Chondrocyte (in vitro differentiated cells): ENCODE measurements around the gene DISC1. TPM values are rescaled to one million over a fixed set of nuclear protein-coding genes. Genes with fewer than 3 reads are reported as not detected.

ENCODE experiments used
- DNase-seq: peaks from one replicate; pipeline ENCODE4 v3.0.0; 2021; ENCODE audit warnings: mixed read lengths, low spot score
- H3K27ac Mint-ChIP-seq: one replicate; pipeline ENCODE4 v1.8.0; 2021; ENCODE audit warnings: mild to moderate bottlenecking, moderate library complexity, mixed read lengths; ENCODE audit not compliant: unreplicated experiment
- H3K27me3 Mint-ChIP-seq: 2 replicates; pipeline ENCODE4 v1.8.0; 2021; ENCODE audit warnings: low read depth, mixed read lengths
- H3K36me3 Mint-ChIP-seq: 2 replicates; pipeline ENCODE4 v1.8.0; 2021; ENCODE audit warnings: low read depth, mixed read lengths
- H3K4me1 Mint-ChIP-seq: 2 replicates; pipeline ENCODE4 v1.8.0; 2021; ENCODE audit warnings: low read depth, mild to moderate bottlenecking, mixed read lengths
- H3K4me3 Mint-ChIP-seq: one replicate; pipeline ENCODE4 v1.8.0; 2021; ENCODE audit warnings: mild to moderate bottlenecking, moderate library complexity, mixed read lengths; ENCODE audit not compliant: unreplicated experiment
- H3K9me3 Mint-ChIP-seq: 2 replicates; pipeline ENCODE4 v1.8.0; 2021; ENCODE audit warnings: low read depth, mixed read lengths
- total RNA-seq: library from RNA; stranded (reverse); gene quantifications from 3 replicates; pipeline ENCODE4 v1.2.1, GENCODE V29; 2021
- TF ChIP-seq, protein P1 (sequence below): fragments of 200-600 bp; sonication (generic); IDR thresholded peaks from 2 replicates; pipeline ENCODE4 v1.5.0; 2021; ENCODE audit warnings: antibody characterized with exemption, mild to moderate bottlenecking, moderate library complexity

The DISC1 gene
- total RNA-seq, 1 donor from 2014 or later = 5.0 TPM

DNA sequence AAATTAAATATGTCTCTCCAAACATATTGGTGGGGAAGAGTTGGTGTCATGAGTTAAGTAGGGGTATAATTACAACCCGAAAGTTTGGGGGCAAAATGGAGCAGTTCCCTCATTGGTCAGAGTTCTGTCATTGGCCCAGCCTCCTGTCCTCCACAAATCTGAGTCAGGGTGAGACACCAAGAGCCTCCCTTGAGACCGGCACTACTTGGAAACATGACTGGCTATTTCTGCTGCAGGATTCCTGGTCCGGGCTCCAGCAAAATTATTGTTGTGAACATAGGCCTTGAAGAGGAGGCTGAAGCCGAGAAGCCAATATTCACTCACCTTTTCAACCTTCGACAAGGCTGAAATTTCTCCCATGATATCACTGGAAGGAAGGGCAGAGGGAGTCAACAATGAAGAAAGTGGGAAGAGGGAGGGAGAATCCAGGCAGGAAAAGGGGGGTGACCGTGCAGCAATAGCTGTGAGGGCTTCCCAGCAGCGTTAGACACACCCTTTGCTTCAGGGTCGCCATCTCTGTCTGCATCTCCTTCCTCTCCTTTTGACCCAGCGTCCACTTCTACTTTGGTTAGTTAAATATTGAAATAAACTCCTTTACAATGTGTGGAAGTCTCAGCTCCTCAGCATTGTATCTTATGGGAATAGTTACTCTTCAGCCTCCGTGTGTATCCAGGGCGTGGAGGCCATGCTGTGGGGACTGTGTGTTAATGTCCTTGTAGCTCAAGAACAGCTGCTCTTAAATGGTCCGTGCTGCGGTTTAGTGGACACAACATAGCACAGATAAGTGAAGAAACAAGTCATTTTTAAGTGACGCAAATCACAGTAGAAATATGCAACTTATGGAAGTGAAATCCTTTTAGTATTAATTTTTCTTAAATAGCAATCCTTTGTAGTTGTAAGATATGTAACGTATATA lies 307.4 kb downstream of the DISC1 start:
- no peaks in the 10 kb centered on the region for H3K27me3 Mint-ChIP-seq
- TF ChIP-seq, protein P1, sequence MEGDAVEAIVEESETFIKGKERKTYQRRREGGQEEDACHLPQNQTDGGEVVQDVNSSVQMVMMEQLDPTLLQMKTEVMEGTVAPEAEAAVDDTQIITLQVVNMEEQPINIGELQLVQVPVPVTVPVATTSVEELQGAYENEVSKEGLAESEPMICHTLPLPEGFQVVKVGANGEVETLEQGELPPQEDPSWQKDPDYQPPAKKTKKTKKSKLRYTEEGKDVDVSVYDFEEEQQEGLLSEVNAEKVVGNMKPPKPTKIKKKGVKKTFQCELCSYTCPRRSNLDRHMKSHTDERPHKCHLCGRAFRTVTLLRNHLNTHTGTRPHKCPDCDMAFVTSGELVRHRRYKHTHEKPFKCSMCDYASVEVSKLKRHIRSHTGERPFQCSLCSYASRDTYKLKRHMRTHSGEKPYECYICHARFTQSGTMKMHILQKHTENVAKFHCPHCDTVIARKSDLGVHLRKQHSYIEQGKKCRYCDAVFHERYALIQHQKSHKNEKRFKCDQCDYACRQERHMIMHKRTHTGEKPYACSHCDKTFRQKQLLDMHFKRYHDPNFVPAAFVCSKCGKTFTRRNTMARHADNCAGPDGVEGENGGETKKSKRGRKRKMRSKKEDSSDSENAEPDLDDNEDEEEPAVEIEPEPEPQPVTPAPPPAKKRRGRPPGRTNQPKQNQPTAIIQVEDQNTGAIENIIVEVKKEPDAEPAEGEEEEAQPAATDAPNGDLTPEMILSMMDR = no peak
- DNase-seq = no peak
- no peak overlapping the region for H3K27ac Mint-ChIP-seq
- H3K4me3 Mint-ChIP-seq = no peak overlapping the region
- H3K36me3 Mint-ChIP-seq = no peaks in the 10 kb centered on the region
- peaks cover 30% of the 10 kb centered on the region for H3K4me1 Mint-ChIP-seq
- no peaks in the 10 kb centered on the region for H3K9me3 Mint-ChIP-seq

DNA sequence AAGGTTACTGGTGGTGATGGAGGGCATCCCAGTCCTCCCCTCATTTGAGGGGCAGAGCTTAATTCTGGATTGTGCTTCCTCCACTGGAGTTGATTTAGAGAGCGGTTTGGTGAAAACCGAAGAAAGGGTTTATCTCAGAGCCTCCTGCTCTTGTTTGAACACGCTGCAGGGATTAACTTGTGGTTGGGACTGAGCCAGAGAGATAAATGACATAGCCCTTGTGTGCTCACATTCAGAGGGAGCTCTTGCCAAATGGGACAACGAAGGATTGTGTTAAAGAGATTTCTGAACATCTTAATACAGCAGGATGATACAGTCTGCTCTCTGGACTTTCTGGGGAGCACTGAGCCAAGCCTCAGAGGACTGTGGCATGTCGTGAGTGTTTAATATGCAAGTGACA lies 308.2 kb downstream of the DISC1 start:
- Mint-ChIP-seq H3K36me3 (no peaks in the 10 kb centered on the region), H3K9me3 (no peaks in the 10 kb centered on the region), H3K4me1 (peaks cover 22% of the 10 kb centered on the region), H3K4me3 (no peak overlapping the region), H3K27ac (no peak overlapping the region), H3K27me3 (no peaks in the 10 kb centered on the region)
- TF ChIP-seq, protein P1 = no peak
- DNase-seq = no peak

DNA sequence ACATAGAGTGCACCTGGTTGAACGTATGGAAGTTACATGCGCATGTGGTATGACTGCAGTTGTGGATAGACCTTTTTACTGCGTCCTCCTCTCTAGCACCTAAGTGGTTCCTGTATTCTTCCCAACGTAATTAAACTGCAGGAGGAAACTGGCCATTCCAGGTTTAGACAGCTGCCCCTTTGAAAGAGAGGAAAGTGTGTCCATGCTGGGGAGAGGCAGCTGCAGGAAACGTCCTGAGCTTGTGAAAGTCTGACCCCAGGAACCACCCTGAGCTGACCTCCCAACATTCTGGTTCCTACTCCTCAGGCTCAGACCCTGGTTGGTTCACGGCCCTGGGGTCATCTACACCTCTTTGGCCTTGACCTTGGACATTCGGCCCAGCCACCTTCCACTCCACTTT lies 309.3 kb downstream of the DISC1 start:
- Mint-ChIP-seq H3K4me1 (peaks cover 20% of the 10 kb centered on the region), H3K27ac (no peak overlapping the region), H3K9me3 (no peaks in the 10 kb centered on the region), H3K36me3 (no peaks in the 10 kb centered on the region), H3K27me3 (no peaks in the 10 kb centered on the region), H3K4me3 (no peak overlapping the region)
- no peak for DNase-seq
- TF ChIP-seq, protein P1 = no peak

DNA sequence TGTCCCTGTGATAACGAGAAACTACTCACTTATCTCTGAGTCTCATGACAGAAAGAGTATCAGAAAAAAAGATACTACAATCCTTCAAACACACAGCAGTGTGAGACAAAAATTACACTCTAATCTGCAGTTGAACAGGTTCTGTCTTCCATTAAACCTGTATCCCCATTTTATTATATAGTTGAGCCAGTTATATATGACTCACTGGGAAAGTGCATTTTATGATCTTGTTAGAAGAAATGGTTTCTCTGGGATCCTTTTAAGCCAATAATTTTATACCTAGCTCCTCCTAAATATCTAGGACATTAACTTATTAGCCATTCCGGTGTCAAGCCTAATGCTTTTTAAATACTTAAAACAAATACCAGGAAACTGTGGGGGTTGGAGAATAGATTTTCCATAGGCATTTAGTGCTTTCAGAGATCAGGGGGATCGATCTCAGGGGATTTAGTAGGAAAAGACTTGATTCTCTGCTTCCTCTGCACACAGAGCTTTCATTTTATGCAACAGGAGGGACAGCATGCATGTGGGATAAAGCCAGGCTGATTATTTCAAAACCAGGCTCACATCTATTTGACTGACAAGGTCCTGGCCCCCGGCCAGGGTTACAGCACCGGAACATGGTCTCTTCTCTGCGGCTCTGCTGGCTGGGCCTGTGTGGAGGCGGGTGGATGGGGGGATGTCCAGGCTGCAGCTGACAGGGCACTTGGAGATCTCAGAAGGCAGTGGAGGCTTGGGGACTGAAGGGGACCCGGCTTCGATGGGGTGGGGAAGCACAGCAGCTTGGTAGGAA lies 310.6 kb downstream of the DISC1 start:
- DNase-seq = no peak

DNA sequence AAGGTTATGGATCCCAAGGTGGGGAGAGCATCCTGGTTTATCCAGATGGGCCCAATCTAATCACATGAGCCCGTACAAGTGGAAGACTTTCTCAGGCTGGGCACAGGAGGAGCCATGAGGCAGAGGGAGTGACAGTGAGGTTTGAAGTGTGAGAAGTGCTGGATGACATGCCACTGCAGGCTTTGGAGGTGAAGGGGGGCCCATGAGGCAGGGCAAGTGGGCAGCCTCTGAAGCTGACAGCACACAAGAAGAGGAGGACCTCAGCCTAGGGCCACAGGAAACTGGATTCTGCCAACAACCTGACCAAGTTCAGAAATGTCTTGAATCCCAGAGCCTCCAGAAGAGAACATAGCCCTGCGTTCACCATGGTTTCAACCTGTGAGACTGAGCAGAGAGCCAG lies 311.6 kb downstream of the DISC1 start:
- H3K36me3 Mint-ChIP-seq = peaks cover 1% of the 10 kb centered on the region
- H3K27ac Mint-ChIP-seq = no peak overlapping the region
- no peak for DNase-seq
- TF ChIP-seq, protein P1 = no peak
- H3K4me3 Mint-ChIP-seq = no peak overlapping the region
- no peaks in the 10 kb centered on the region for H3K9me3 Mint-ChIP-seq
- no peaks in the 10 kb centered on the region for H3K27me3 Mint-ChIP-seq
- peaks cover 27% of the 10 kb centered on the region for H3K4me1 Mint-ChIP-seq

More for the DNA sequence above, 310.6 kb downstream of the DISC1 start:
- Mint-ChIP-seq H3K4me1 (peaks cover 27% of the 10 kb centered on the region), H3K9me3 (no peaks in the 10 kb centered on the region), H3K4me3 (no peak overlapping the region), H3K27ac (no peak overlapping the region), H3K36me3 (no peaks in the 10 kb centered on the region), H3K27me3 (no peaks in the 10 kb centered on the region)
- TF ChIP-seq, protein P1 = no peak
